Activated CD4-positive, CD25-positive, alpha-beta regulatory T cell (primary cell): ENCODE results near the gene EMD.
A peak's percentile ranks its signal among the peaks of the same experiment; 100 is the strongest.
"Not testable (repeated sequence)": the region's sequence is repeated elsewhere in the genome, so short reads cannot be mapped to it uniquely, and the experiment has no call there.

Source experiments
- DNase-seq, 4 experiments: peaks; one replicate each; lab custom pipeline; 2025; lab: John Stamatoyannopoulos, UW

The EMD gene

GRCh38 chrX:154371017-154371788, 7.9 kb upstream of the EMD start:
- peak; percentile 78 to 85 (median 81) for DNase-seq

- DNase-seq: no peak
These were observed 7.2 kb upstream of the EMD start for GRCh38 chrX:154371789-154372300.

- no peak for DNase-seq
These were observed 6.5 kb upstream of the EMD start for GRCh38 chrX:154372612-154373022.

GRCh38 chrX:154373340-154374306, 5.5 kb upstream of the EMD start:
- no peak for DNase-seq

GRCh38 chrX:154374313-154375155, 4.6 kb upstream of the EMD start, which contains the start of gene FLNA:
TSS of gene FLNA (minus strand) at chrX:154374634. CDS start at chrX:154371245, 3,389 bp downstream.
- DNase-seq: no peak

DNA sequence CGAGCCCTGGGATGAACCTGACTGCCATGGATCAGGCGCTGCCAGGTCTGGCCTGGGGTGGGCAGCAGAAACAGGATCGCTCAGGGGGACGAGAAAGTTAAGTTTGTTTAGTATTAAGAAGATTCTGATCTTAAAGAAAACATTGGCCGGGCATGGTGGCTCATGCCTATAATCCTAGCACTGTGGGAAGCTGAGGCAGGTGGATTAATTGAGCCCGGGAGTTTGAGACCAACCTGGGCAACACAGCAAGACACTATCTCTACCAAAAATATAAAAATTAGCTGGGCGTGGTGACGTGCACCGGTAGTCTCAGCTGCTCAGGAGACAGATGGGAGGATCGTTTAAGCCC, 4.0 kb upstream of the EMD start:
- no peak for DNase-seq

- DNase-seq: no peak
These were observed 2.3 kb upstream of the EMD start for GRCh38 chrX:154376774-154377173.

DNA sequence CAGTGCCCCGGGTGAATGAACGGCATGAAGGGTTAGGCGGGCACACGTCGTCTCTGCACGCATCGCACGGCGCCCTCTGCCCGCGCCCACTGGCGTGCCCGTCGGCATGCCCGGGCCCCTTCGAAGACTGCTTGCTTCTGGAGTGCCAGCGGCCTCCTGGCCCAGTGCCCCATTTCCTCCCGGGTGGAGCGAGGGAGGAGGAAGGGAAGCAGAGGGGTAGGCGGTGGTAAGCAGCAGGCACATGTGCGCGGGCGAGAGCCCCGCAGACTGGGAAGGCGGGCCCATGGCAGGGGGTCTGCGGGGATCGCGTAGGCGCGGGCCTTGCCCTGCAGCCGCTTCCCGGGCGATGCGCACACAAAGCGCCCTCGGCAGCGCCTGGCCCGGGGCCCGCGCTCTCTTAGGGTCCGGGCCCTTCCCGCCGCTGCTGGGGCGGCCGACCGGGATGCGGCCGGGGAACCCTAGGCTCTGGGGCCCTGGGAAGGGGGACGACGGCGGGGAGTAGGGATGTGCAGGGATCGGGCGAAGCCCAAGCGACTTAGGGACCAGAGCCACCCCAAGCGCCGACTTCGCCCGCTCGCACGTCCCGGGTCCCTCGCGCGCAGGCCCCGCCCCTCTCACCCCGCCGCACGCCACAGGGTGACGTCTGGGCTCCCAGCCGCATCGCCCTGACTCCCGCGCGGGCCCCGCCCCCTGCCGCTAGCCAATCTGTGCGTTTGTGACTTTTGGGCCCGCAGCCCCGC, 866 bp upstream of the EMD start:
- DNase-seq: no peak

- no peak for DNase-seq
These were observed 465 bp downstream of the EMD start for GRCh38 chrX:154379569-154379951.

- DNase-seq: no peak
These were observed 1.1 kb downstream of the EMD start for GRCh38 chrX:154380153-154380552.

- no peak for DNase-seq
These were observed 1.7 kb downstream of the EMD start for GRCh38 chrX:154380787-154381186.

GRCh38 chrX:154381271-154381670, 2.2 kb downstream of the EMD start:
- no peak for DNase-seq

GRCh38 chrX:154382483-154383069, 3.5 kb downstream of the EMD start:
- no peak for DNase-seq

DNA sequence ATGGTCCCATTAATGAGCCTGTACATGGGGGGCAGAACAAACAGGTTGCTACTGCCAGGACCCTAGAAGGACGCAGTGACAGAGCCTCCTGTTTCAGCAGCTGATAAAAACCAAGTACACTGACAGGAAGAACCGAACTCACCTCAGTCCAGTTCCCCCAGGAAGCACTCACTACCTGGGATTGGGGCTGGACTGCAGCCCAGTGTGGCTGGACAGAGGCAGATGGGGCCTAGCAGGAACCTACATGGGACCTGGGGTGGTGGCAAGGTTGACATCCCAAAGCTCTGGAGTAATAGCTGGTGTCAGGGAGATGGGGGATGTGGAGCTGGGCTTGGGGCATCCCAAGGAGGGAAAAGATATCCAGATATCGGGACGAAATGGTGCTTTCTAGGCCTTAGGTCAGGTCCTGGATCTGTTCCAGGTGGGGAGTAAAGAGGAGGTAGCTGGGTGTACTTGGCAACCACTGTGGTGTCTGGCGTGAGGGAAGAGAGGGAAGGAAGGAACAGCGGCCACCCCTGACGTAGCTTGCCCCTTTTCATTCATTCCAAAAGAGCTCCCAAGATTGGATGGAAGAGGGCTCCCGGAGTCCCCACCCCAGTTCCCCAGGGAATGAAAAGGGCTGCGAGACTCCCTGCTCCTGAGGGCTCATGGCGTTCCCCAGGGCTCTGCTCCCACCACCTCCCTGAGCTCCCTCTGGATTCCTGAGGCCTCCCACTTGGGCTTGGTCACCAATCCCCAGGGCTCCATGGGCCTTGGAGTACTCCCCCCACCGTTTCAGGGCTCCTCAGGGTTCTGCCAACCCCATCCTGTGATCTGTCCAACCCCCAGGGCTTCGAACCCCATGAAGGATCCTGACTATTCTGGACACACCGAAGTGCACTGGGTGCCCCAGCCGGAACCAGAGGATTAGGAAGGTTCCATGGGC, 4.5 kb downstream of the EMD start:
- no peak for DNase-seq

DNA sequence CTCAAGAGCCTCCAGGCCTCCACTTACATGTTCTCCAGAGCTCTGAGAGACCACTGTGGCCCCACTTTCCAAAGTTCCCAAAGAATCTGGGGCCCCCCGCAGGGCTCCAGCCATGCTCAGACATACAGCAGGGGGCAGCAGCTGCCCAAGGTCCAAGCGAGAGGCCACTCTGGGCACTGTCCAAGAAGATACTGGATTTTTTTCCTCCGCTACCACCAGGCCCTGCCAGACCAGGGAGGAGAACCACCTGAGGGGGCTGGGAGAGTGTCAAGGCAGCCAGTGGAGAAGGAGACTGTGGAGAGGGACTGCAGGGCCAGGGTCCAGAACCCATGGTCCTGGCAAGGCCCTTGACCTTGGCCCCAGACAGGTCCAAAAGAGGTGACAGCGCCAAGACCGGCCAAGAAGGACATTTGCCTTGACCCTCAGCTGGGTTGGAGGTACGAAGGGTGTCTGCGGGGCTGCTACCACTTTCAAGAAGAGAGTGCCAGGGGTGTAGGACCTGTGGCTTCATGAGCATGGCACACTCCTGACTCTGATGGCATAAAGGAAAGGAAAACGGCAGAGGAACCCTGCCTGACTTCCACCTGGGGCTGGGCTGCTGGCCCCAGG, 5.3 kb downstream of the EMD start:
- no peak for DNase-seq

DNA sequence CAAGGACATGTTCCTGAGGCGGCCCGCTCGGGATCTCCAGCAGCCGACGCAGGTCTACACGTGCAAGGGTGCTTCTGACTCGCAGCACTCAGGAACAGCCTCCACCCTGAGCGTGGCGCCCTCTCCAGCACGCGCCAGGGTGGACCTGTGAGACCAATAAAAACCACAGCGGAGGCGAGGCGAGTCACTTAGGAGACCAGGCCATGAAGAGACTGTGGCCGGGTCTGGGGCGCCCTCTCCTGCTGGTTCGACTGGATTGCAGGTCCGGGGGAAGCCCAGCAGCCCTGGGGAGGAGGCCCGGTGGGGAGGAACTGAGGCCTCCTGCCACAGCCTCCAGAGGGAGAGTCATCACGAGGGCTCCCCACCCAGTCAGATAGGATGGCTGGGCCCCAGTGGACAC, 9.0 kb downstream of the EMD start:
- not testable (repeated sequence) for DNase-seq

GRCh38 chrX:154388649-154389048, 9.6 kb downstream of the EMD start:
- DNase-seq: not testable (repeated sequence)

GRCh38 chrX:154389812-154390747, 11.0 kb downstream of the EMD start:
- not testable (repeated sequence) for DNase-seq
